Activated T-cell treated with anti-CD3 and anti-CD28 coated beads for 1 hour (primary cell): Measurements from ENCODE around the gene DPP8.

ENCODE experiments used
- DNase-seq: peaks from one replicate; pipeline ENCODE4 v3.0.0-alpha.2; 2020; ENCODE audit warnings: low read depth

DPP8 gene

GRCh38 chr15:65423976-65424679, 93.4 kb downstream of the DPP8 start:
- DNase-seq = no peak

GRCh38 chr15:65423150-65423975, 94.1 kb downstream of the DPP8 start:
- no peak for DNase-seq

GRCh38 chr15:65421360-65422215, 95.9 kb downstream of the DPP8 start:
- no peak for DNase-seq

GRCh38 chr15:65420975-65421359, 96.5 kb downstream of the DPP8 start:
- DNase-seq = no peak

GRCh38 chr15:65418596-65418995, 98.9 kb downstream of the DPP8 start:
- DNase-seq = no peak

GRCh38 chr15:65416845-65417416, 100.6 kb downstream of the DPP8 start:
- DNase-seq = no peak

GRCh38 chr15:65414841-65415621, 102.5 kb downstream of the DPP8 start:
- DNase-seq = no peak

- no peak for DNase-seq
These were observed 103.7 kb downstream of the DPP8 start for GRCh38 chr15:65413760-65414144.

- DNase-seq = no peak
These were observed 104.3 kb downstream of the DPP8 start for GRCh38 chr15:65413051-65413759.

GRCh38 chr15:65412556-65412955, 104.9 kb downstream of the DPP8 start:
- DNase-seq = no peak

GRCh38 chr15:65411465-65412071, 105.9 kb downstream of the DPP8 start:
- DNase-seq = no peak

GRCh38 chr15:65410972-65411371, 106.5 kb downstream of the DPP8 start:
- DNase-seq = no peak

GRCh38 chr15:65410036-65410435, 107.5 kb downstream of the DPP8 start:
- no peak for DNase-seq

GRCh38 chr15:65409036-65409631, 108.4 kb downstream of the DPP8 start:
- no peak for DNase-seq

GRCh38 chr15:65408324-65409035, 109.0 kb downstream of the DPP8 start:
- DNase-seq = no peak

GRCh38 chr15:65406424-65407000, 111.0 kb downstream of the DPP8 start:
- no peak for DNase-seq

GRCh38 chr15:65405791-65406423, 111.6 kb downstream of the DPP8 start:
- no peak for DNase-seq

GRCh38 chr15:65404186-65404872, 113.2 kb downstream of the DPP8 start:
- no peak for DNase-seq
